DOHH2 (cell line): ENCODE data around the gene PRDM10.

Experiments
- CTCF ChIP-seq: fragments of 200-600 bp; sonication (generic); IDR thresholded peaks from one replicate; pipeline ENCODE4 v1.5.1; 2014; ENCODE audit warnings: antibody characterized with exemption, mild to moderate bottlenecking, low read depth, low read length; ENCODE audit not compliant: poor library complexity, severe bottlenecking
- EZH2phosphoT487 ChIP-seq: fragments of 200-600 bp; sonication (generic); IDR thresholded peaks from 2 replicates; pipeline ENCODE4 v1.6.1; 2017; ENCODE audit warnings: borderline replicate concordance, mild to moderate bottlenecking, antibody characterized with exemption, low read length, moderate library complexity, mixed read lengths

- no peak for TF ChIP-seq CTCF
- TF ChIP-seq EZH2phosphoT487: no peak
These were observed 122.3 kb downstream of the PRDM10 start for GRCh38 chr11:129880311-129880710.
